CD4-positive, CD25-positive, alpha-beta regulatory T cell (primary cell): ENCODE measurements around the gene ZNF184. TPM values are rescaled to one million over a fixed set of nuclear protein-coding genes. Genes with fewer than 3 reads are reported as not detected.

ENCODE experiments used
- ATAC-seq, 2 donors: fragments of 150-1000 bp; cut with Tn5 transposase; one replicate each; pipeline ENCODE4 v1.10.0; 2021; ENCODE audit warnings: low read depth in 2 of 2, moderate number of reproducible peaks in 2 of 2, moderate library complexity in 1 of 2
- DNase-seq, 3 donors: peaks; one replicate each; pipeline versions ENCODE4 v3.0.0 to v3.0.0-alpha.2; 2012 to 2022; ENCODE audit warnings: mixed read lengths in 1 of 3
- H3K27ac ChIP-seq: one replicate; pipeline ENCODE4 v1.7.0; 2013; ENCODE audit warnings: mild to moderate bottlenecking, low read length; ENCODE audit not compliant: insufficient read depth, poor library complexity, severe bottlenecking
- H3K27me3 ChIP-seq: one replicate; pipeline ENCODE4 v1.7.0; 2013; ENCODE audit warnings: low read length; ENCODE audit not compliant: control insufficient read depth, insufficient read depth
- H3K36me3 ChIP-seq: one replicate; pipeline ENCODE4 v1.7.0; 2013; ENCODE audit warnings: mild to moderate bottlenecking, low read length, moderate library complexity; ENCODE audit not compliant: control insufficient read depth, insufficient read depth
- H3K4me1 ChIP-seq: 2 replicates; pipeline ENCODE4 v1.7.0; 2013; ENCODE audit warnings: mild to moderate bottlenecking, low read length; ENCODE audit not compliant: insufficient read depth, control insufficient read depth, poor library complexity, severe bottlenecking
- H3K4me3 ChIP-seq: one replicate; pipeline ENCODE4 v1.7.0; 2013; ENCODE audit warnings: low read depth, mild to moderate bottlenecking, low read length, moderate library complexity
- H3K9me3 ChIP-seq, 2 experiments: 1 replicate in 1 of 2; 2 replicates in 1 of 2; pipeline ENCODE4 v1.7.0; 2013; ENCODE audit warnings: low read length in 2 of 2, mild to moderate bottlenecking in 1 of 2, moderate library complexity in 1 of 2; ENCODE audit not compliant: control insufficient read depth in 2 of 2
- H3K27ac Mint-ChIP-seq, 3 donors: one replicate each; pipeline ENCODE4 v1.8.0; 2020 to 2022; ENCODE audit warnings: mild to moderate bottlenecking in 3 of 3, mixed read lengths in 3 of 3, moderate library complexity in 2 of 3
- H3K27me3 Mint-ChIP-seq: one replicate; pipeline ENCODE4 v1.8.0; 2022; ENCODE audit warnings: mild to moderate bottlenecking, mixed read lengths
- H3K36me3 Mint-ChIP-seq: one replicate; pipeline ENCODE4 v1.8.0; 2020; ENCODE audit warnings: mixed read lengths
- H3K4me1 Mint-ChIP-seq, 4 donors: one replicate each; pipeline ENCODE4 v1.8.0; 2020 to 2022; ENCODE audit warnings: mixed read lengths in 4 of 4, mild to moderate bottlenecking in 1 of 4
- H3K4me3 Mint-ChIP-seq, 4 donors: one replicate each; pipeline ENCODE4 v1.8.0; 2020 to 2022; ENCODE audit warnings: mild to moderate bottlenecking in 4 of 4, mixed read lengths in 4 of 4, moderate library complexity in 3 of 4
- H3K9me3 Mint-ChIP-seq, 7 donors: one replicate each; pipeline ENCODE4 v1.8.0; 2020 to 2022; ENCODE audit warnings: mixed read lengths in 7 of 7, mild to moderate bottlenecking in 3 of 7, moderate library complexity in 2 of 7
- polyA plus RNA-seq, 4 donors: library from polyadenylated mRNA; unstranded; fragments of 300-500 nt; fragmentation: Illumina TruSeq; gene quantifications; one replicate each; pipeline ENCODE4 v1.2.3, GENCODE V29; 2021
- total RNA-seq: library from RNA; stranded (reverse); gene quantifications from one replicate; pipeline ENCODE4 v1.2.3, GENCODE V29; 2022

Gene ZNF184
- total and polyA plus RNA-seq, 5 donors from 2014 or later: 6.1 to 14.9 (median 9.2) TPM

DNA sequence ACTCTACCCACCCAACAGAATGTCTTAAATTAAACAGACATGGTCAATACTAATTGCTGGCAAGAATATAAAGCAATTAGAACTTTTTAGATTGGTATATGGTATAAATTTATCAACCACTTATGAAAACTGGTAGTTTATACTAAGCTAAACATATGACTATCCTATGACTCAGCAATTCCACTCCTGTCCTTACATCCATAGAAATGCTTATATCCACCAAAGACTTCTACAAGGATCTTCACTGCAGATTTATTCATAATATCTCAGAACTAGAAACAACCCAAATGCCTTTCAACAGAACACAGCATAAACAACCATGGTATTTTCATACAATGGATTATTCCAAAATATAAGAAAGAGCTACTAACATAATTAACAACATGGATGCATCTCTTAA is 4.6 kb downstream of the ZNF184 start:
- H3K4me1 Mint-ChIP-seq: peaks cover 42 to 77% (median 56%) of the 10 kb centered on the region in 4 donors
- no peak for DNase-seq
- Histone ChIP-seq H3K4me1 (peaks cover 24% of the 10 kb centered on the region), H3K27ac (no peak overlapping the region), H3K27me3 (no peaks in the 10 kb centered on the region), H3K9me3 (peaks cover 7 to 12% of the 10 kb centered on the region in 2 experiments), H3K36me3 (peaks cover 55% of the 10 kb centered on the region), H3K4me3 (peak overlapping the region; percentile 29)
- H3K27me3 Mint-ChIP-seq: no peaks in the 10 kb centered on the region
- no peak for ATAC-seq
- H3K27ac Mint-ChIP-seq: no peak overlapping the region
- peaks cover 61% of the 10 kb centered on the region for H3K36me3 Mint-ChIP-seq
- peaks cover 0 to 7% (median 4%) of the 10 kb centered on the region in 7 donors for H3K9me3 Mint-ChIP-seq
- peak overlapping the region in 2 of 4 donors; percentile 22 to 83 for H3K4me3 Mint-ChIP-seq

DNA sequence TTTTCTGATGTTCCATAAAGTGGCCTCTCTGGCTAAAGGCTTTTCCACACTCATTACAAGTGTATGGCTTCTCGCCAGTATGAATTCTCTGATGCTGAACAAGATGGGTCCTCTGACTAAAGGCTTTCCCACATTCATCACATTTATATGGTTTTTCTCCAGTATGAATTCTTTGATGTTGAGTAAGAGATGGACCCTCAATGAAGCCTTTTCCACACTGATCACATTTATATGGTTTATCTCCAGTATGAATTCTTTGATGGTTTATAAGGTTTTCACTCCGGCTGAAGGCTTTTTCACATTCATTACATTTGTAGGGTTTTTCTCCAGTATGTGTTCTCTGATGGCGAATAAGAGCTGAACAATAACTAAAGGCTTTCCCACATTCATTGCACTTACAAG is 20.4 kb downstream of the ZNF184 start:
- no peak overlapping the region for H3K27ac ChIP-seq
- no peaks in the 10 kb centered on the region for H3K27me3 Mint-ChIP-seq
- ATAC-seq (no peak), DNase-seq (peak in 1 of 3 donors; percentile 15)
- H3K4me1 Mint-ChIP-seq: no peaks in the 10 kb centered on the region
- peaks cover 60% of the 10 kb centered on the region for H3K36me3 ChIP-seq
- H3K36me3 Mint-ChIP-seq: peaks cover 64% of the 10 kb centered on the region
- peaks cover 97 to 100% of the 10 kb centered on the region in 2 experiments for H3K9me3 ChIP-seq
- H3K27ac Mint-ChIP-seq: no peak overlapping the region
- H3K4me1 ChIP-seq: no peaks in the 10 kb centered on the region
- H3K27me3 ChIP-seq: no peaks in the 10 kb centered on the region
- H3K9me3 Mint-ChIP-seq: peaks cover 3 to 90% (median 47%) of the 10 kb centered on the region in 7 donors
- no peak overlapping the region for H3K4me3 Mint-ChIP-seq
- H3K4me3 ChIP-seq: peak overlapping the region; percentile 6

DNA sequence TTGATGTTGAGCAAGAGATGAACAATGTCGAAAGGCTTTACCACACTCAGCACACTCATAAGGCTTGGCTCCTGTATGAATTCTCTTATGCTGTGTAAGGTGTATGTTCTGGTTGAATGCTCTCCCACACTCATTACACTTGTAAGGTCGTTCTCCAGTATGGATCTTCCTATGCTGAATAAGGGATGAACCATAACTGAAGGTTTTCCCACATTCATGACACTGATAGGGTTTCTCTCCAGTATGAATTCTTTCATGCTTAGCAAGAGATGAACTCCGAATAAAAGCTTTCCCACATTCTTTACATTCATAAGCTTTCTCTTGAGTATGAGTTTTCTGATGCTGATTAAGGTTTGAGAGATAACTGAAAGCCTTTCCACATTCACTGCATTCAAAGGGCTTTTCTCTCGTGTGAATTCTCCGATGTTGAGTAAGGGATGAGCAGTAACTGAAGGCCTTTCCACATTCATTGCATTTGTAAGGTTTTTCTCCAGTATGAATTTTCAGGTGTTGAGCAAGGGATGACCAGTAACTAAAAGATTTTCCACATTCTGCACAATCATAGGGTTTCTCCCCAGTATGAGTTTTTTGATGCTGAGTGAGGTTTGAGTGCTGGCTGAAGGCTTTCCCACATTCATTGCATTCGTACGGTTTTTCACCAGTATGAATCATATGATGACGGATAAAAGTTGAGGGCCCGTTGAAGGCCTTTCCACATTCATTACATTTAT is 21.1 kb downstream of the ZNF184 start:
- no peak for ATAC-seq

DNA sequence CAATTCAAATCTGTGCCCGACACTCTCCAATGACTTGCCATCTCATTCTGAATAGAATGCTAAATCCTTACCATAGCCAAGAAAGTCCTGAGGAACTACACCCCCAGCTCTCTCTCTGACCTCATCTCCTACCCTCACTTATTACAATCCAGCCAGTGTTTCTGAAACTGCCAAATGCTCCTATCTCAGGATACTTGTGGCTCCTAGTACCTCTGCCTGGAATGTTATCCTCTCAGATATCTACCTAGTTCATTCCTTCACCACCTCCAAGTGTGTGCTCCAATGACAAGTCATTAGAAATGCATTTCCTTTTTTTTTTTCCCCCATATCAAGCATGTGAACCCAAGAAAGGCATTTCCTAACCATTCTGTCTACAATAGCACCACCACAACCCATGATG is 24.4 kb downstream of the ZNF184 start:
- ATAC-seq: no peak
- Mint-ChIP-seq H3K9me3 (peaks cover 2 to 60% (median 31%) of the 10 kb centered on the region in 7 donors), H3K4me1 (no peaks in the 10 kb centered on the region), H3K4me3 (no peak overlapping the region), H3K36me3 (peaks cover 27% of the 10 kb centered on the region), H3K27me3 (no peaks in the 10 kb centered on the region), H3K27ac (peak overlapping the region in 1 of 3 donors; percentile 88)
- no peaks in the 10 kb centered on the region for H3K4me1 ChIP-seq
- no peaks in the 10 kb centered on the region for H3K27me3 ChIP-seq
- H3K4me3 ChIP-seq: peak overlapping the region; percentile 7
- no peak overlapping the region for H3K27ac ChIP-seq
- no peak for DNase-seq
- H3K9me3 ChIP-seq: peaks cover 81 to 98% of the 10 kb centered on the region in 2 experiments
- peaks cover 20% of the 10 kb centered on the region for H3K36me3 ChIP-seq

More for the DNA sequence above, 21.1 kb downstream of the ZNF184 start:
- Histone ChIP-seq H3K27me3 (no peaks in the 10 kb centered on the region), H3K9me3 (peaks cover 90 to 99% of the 10 kb centered on the region in 2 experiments), H3K4me1 (no peaks in the 10 kb centered on the region), H3K27ac (no peak overlapping the region), H3K4me3 (no peak overlapping the region), H3K36me3 (peaks cover 53% of the 10 kb centered on the region)
- Mint-ChIP-seq H3K4me1 (no peaks in the 10 kb centered on the region), H3K27ac (no peak overlapping the region), H3K36me3 (peaks cover 58% of the 10 kb centered on the region), H3K27me3 (no peaks in the 10 kb centered on the region), H3K9me3 (peaks cover 3 to 89% (median 43%) of the 10 kb centered on the region in 7 donors), H3K4me3 (no peak overlapping the region)
- no peak for DNase-seq

DNA sequence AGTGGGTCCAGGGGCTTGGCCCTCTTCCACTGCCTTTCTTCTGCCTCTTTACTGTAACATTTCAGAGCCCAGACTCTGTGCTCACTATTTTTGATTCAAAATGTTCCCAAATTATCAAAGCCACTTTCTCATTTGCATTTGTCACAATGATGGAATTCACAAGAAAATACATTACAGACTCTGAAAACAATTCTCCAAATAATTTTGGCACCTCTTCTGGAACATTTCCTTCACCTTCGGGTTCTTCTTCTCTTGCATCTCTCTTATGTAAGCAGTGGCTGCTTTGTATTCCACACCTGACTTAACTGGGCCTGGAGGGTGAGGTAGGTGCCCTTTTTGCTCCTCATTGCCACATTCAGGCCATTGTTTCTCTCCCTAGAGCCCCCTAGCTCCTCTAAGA is 30.0 kb downstream of the ZNF184 start:
- Mint-ChIP-seq H3K9me3 (peaks cover 0 to 34% (median 12%) of the 10 kb centered on the region in 7 donors), H3K36me3 (peaks cover 9% of the 10 kb centered on the region), H3K27ac (no peak overlapping the region), H3K4me1 (no peaks in the 10 kb centered on the region), H3K27me3 (no peaks in the 10 kb centered on the region), H3K4me3 (no peak overlapping the region)
- no peak for ATAC-seq
- Histone ChIP-seq H3K36me3 (no peaks in the 10 kb centered on the region), H3K4me3 (no peak overlapping the region), H3K27ac (no peak overlapping the region), H3K27me3 (no peaks in the 10 kb centered on the region), H3K4me1 (no peaks in the 10 kb centered on the region), H3K9me3 (peaks cover 55 to 67% of the 10 kb centered on the region in 2 experiments)
- DNase-seq: no peak

DNA sequence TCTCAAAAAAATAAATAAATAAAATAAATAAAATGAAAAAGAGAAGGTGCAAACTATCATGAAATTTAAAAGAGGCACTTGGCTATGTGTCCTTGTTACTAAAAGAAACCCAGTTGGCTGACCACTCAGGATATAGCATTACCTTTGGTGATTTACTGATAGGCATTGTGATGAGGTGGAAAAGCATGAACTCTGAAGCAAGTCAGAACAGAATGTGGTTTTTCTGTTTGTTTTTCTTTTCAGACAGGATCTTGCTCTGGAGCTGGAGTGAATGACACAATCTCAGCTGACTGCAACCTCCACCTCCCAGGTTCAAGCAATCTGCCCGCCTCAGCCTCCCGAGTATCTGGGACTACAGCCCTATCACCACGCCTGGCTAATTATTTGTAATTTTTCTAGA is 31.9 kb downstream of the ZNF184 start:
- Histone ChIP-seq H3K4me3 (no peak overlapping the region), H3K27ac (no peak overlapping the region), H3K36me3 (no peaks in the 10 kb centered on the region), H3K4me1 (no peaks in the 10 kb centered on the region), H3K27me3 (no peaks in the 10 kb centered on the region), H3K9me3 (peaks cover 52 to 53% of the 10 kb centered on the region in 2 experiments)
- Mint-ChIP-seq H3K4me3 (no peak overlapping the region), H3K27ac (no peak overlapping the region), H3K36me3 (peaks cover 6% of the 10 kb centered on the region), H3K4me1 (no peaks in the 10 kb centered on the region), H3K9me3 (peaks cover 0 to 30% (median 8%) of the 10 kb centered on the region in 7 donors), H3K27me3 (no peaks in the 10 kb centered on the region)
- no peak for ATAC-seq
- no peak for DNase-seq

DNA sequence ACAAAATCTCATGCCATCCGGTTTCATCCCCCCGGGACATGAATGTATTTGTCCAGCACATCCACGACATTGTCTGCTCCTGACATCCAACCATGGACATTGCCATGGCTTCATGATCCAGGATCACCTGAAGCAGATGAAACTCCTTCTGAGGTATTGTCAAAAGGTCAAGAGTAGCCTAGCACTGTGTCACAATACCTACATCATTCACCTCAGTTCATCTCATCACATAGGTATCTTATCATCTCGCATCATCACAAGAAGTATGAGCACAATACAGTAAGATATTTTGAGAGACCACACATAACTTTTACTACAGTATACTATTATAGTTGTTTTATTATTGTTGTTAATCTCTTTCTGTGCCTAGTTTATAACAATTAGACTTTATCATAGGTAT is 33.5 kb downstream of the ZNF184 start:
- H3K27ac ChIP-seq: no peak overlapping the region
- Mint-ChIP-seq H3K9me3 (peaks cover 0 to 35% (median 11%) of the 10 kb centered on the region in 7 donors), H3K4me3 (no peak overlapping the region), H3K27ac (no peak overlapping the region), H3K36me3 (peaks cover 6% of the 10 kb centered on the region), H3K4me1 (no peaks in the 10 kb centered on the region), H3K27me3 (no peaks in the 10 kb centered on the region)
- H3K27me3 ChIP-seq: no peaks in the 10 kb centered on the region
- no peaks in the 10 kb centered on the region for H3K4me1 ChIP-seq
- peaks cover 41 to 47% of the 10 kb centered on the region in 2 experiments for H3K9me3 ChIP-seq
- H3K36me3 ChIP-seq: no peaks in the 10 kb centered on the region
- no peak for DNase-seq
- no peak overlapping the region for H3K4me3 ChIP-seq
- no peak for ATAC-seq

DNA sequence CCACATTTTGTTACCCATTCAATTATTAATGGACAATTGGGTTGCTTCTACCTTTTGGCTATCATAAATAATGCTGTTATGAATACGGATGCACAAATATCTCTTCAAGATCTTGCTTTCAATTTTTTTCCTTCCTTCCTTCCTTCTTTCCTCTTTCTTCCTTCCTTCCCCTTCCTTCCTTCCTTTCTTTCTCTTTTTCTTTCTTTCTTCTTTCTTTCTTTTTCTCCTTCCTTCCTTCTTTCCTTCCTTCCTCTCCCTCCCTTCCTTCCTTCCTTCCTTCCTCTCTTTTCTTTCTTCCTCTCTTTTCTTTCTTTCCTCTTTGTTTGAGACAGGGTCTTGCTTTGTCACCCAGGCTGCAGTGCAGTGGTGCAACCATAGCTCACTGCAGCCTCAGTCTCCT is 39.2 kb downstream of the ZNF184 start:
- DNase-seq: no peak
- peaks cover 17 to 20% of the 10 kb centered on the region in 2 experiments for H3K9me3 ChIP-seq
- H3K27me3 ChIP-seq: peaks cover 2% of the 10 kb centered on the region
- H3K4me3 Mint-ChIP-seq: no peak overlapping the region
- no peaks in the 10 kb centered on the region for H3K4me1 ChIP-seq
- H3K27me3 Mint-ChIP-seq: peaks cover 6% of the 10 kb centered on the region
- no peak for ATAC-seq
- no peaks in the 10 kb centered on the region for H3K4me1 Mint-ChIP-seq
- no peaks in the 10 kb centered on the region for H3K36me3 Mint-ChIP-seq
- H3K9me3 Mint-ChIP-seq: peaks cover 0 to 27% (median 12%) of the 10 kb centered on the region in 7 donors
- no peak overlapping the region for H3K27ac ChIP-seq
- no peak overlapping the region for H3K4me3 ChIP-seq
- H3K27ac Mint-ChIP-seq: no peak overlapping the region
- no peaks in the 10 kb centered on the region for H3K36me3 ChIP-seq
